Measurements from ENCODE around the gene TFDP2. TPM values are rescaled to one million over a fixed set of nuclear protein-coding genes. Genes with fewer than 3 reads are reported as not detected.
A peak's percentile ranks its signal among the peaks of the same experiment; 100 is the strongest.

The TFDP2 gene
- total RNA-seq, 1 experiment from 2014 or later: 48.2 TPM

- TF ChIP-seq ATF1 (CRISPR knock-in tag; IDR thresholded peaks at IDR 0.05): no peak
- TF ChIP-seq ZNF396 (CRISPR knock-in tag; IDR thresholded peaks at IDR 0.05; ENCODE audit: borderline replicate concordance): no peak
- no peak for TF ChIP-seq ATF6 (CRISPR knock-in tag; IDR thresholded peaks at IDR 0.05)
- TF ChIP-seq, protein P1, sequence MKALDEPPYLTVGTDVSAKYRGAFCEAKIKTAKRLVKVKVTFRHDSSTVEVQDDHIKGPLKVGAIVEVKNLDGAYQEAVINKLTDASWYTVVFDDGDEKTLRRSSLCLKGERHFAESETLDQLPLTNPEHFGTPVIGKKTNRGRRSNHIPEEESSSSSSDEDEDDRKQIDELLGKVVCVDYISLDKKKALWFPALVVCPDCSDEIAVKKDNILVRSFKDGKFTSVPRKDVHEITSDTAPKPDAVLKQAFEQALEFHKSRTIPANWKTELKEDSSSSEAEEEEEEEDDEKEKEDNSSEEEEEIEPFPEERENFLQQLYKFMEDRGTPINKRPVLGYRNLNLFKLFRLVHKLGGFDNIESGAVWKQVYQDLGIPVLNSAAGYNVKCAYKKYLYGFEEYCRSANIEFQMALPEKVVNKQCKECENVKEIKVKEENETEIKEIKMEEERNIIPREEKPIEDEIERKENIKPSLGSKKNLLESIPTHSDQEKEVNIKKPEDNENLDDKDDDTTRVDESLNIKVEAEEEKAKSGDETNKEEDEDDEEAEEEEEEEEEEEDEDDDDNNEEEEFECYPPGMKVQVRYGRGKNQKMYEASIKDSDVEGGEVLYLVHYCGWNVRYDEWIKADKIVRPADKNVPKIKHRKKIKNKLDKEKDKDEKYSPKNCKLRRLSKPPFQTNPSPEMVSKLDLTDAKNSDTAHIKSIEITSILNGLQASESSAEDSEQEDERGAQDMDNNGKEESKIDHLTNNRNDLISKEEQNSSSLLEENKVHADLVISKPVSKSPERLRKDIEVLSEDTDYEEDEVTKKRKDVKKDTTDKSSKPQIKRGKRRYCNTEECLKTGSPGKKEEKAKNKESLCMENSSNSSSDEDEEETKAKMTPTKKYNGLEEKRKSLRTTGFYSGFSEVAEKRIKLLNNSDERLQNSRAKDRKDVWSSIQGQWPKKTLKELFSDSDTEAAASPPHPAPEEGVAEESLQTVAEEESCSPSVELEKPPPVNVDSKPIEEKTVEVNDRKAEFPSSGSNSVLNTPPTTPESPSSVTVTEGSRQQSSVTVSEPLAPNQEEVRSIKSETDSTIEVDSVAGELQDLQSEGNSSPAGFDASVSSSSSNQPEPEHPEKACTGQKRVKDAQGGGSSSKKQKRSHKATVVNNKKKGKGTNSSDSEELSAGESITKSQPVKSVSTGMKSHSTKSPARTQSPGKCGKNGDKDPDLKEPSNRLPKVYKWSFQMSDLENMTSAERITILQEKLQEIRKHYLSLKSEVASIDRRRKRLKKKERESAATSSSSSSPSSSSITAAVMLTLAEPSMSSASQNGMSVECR (CRISPR knock-in tag; IDR thresholded peaks at IDR 0.05; ENCODE audit: borderline replicate concordance): no peak
- TF ChIP-seq JUN (CRISPR knock-in tag; IDR thresholded peaks at IDR 0.05): no peak
- no peak for TF ChIP-seq USF1 (CRISPR knock-in tag; IDR thresholded peaks at IDR 0.05)
- TF ChIP-seq, protein P2, sequence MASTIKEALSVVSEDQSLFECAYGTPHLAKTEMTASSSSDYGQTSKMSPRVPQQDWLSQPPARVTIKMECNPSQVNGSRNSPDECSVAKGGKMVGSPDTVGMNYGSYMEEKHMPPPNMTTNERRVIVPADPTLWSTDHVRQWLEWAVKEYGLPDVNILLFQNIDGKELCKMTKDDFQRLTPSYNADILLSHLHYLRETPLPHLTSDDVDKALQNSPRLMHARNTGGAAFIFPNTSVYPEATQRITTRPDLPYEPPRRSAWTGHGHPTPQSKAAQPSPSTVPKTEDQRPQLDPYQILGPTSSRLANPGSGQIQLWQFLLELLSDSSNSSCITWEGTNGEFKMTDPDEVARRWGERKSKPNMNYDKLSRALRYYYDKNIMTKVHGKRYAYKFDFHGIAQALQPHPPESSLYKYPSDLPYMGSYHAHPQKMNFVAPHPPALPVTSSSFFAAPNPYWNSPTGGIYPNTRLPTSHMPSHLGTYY (CRISPR knock-in tag; IDR thresholded peaks at IDR 0.05): no peak
- no peak for TF ChIP-seq HMGA2 (CRISPR knock-in tag; IDR thresholded peaks at IDR 0.05)
- no peak for TF ChIP-seq FOXJ3 (CRISPR knock-in tag; IDR thresholded peaks at IDR 0.05; ENCODE audit: borderline replicate concordance)
- TF ChIP-seq ETV6 (CRISPR knock-in tag; IDR thresholded peaks at IDR 0.05): no peak
- TF ChIP-seq, protein P3, sequence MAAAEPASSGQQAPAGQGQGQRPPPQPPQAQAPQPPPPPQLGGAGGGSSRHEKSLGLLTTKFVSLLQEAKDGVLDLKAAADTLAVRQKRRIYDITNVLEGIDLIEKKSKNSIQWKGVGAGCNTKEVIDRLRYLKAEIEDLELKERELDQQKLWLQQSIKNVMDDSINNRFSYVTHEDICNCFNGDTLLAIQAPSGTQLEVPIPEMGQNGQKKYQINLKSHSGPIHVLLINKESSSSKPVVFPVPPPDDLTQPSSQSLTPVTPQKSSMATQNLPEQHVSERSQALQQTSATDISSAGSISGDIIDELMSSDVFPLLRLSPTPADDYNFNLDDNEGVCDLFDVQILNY (CRISPR knock-in tag; IDR thresholded peaks at IDR 0.05): no peak
- TF ChIP-seq RORB (CRISPR knock-in tag; IDR thresholded peaks at IDR 0.05): no peak
- TF ChIP-seq, protein P4, sequence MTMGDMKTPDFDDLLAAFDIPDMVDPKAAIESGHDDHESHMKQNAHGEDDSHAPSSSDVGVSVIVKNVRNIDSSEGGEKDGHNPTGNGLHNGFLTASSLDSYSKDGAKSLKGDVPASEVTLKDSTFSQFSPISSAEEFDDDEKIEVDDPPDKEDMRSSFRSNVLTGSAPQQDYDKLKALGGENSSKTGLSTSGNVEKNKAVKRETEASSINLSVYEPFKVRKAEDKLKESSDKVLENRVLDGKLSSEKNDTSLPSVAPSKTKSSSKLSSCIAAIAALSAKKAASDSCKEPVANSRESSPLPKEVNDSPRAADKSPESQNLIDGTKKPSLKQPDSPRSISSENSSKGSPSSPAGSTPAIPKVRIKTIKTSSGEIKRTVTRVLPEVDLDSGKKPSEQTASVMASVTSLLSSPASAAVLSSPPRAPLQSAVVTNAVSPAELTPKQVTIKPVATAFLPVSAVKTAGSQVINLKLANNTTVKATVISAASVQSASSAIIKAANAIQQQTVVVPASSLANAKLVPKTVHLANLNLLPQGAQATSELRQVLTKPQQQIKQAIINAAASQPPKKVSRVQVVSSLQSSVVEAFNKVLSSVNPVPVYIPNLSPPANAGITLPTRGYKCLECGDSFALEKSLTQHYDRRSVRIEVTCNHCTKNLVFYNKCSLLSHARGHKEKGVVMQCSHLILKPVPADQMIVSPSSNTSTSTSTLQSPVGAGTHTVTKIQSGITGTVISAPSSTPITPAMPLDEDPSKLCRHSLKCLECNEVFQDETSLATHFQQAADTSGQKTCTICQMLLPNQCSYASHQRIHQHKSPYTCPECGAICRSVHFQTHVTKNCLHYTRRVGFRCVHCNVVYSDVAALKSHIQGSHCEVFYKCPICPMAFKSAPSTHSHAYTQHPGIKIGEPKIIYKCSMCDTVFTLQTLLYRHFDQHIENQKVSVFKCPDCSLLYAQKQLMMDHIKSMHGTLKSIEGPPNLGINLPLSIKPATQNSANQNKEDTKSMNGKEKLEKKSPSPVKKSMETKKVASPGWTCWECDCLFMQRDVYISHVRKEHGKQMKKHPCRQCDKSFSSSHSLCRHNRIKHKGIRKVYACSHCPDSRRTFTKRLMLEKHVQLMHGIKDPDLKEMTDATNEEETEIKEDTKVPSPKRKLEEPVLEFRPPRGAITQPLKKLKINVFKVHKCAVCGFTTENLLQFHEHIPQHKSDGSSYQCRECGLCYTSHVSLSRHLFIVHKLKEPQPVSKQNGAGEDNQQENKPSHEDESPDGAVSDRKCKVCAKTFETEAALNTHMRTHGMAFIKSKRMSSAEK (CRISPR knock-in tag; IDR thresholded peaks at IDR 0.05; ENCODE audit: borderline replicate concordance): no peak
- POLR2A ChIA-PET: no interaction called here
- ATAC-seq: peak; percentile 26; the same call in 1 of the 2 replicates
These were observed 234.3 kb downstream of the TFDP2 start for GRCh38 chr3:141915016-141915415.

More at GRCh38 chr3:141915016-141915415, 234.3 kb downstream of the TFDP2 start:
- CTCF ChIA-PET: no interaction called here
- Mint-ChIP-seq H3K9me3 (peaks cover 9% of the 10 kb centered on the region), H3K4me1 (0 out of 2 replicates have a peak, but pooled peaks cover 4% of the 10 kb centered on the region), H3K27me3 (ENCODE audit: low read depth) (no peaks in the 10 kb centered on the region), H3K27ac (no peak overlapping the region; the same call in 1 of the 2 replicates), H3K4me3 (no peak overlapping the region), H3K36me3 (peaks cover 78% of the 10 kb centered on the region)
- DNase-seq (ENCODE audit: low spot score): no peak

All from WTC11 (cell line).